SK-N-MC (cell line): ENCODE results near the gene PDZD7.

ENCODE experiments used
- DNase-seq: peaks from one replicate; pipeline ENCODE4 v3.0.0-alpha.2; 2011; ENCODE audit warnings: low read depth, low spot score
- H3K27ac ChIP-seq: fragments of 200-600 bp; sonication (generic); 2 replicates; pipeline ENCODE4 v1.5.1; 2016; ENCODE audit warnings: mixed run types
- H3K36me3 ChIP-seq: fragments of 200-600 bp; sonication (generic); 2 replicates; pipeline ENCODE4 v1.6.1; 2017; ENCODE audit warnings: antibody characterized with exemption, low read length, mixed read lengths; ENCODE audit not compliant: insufficient read depth
- H3K4me3 ChIP-seq: fragments of 200-600 bp; sonication (generic); 2 replicates; pipeline ENCODE4 v1.5.1; 2016
- H3K9ac ChIP-seq: fragments of 200-600 bp; sonication (generic); 2 replicates; pipeline ENCODE4 v1.8.0; 2017; ENCODE audit warnings: mixed run types, mixed read lengths; ENCODE audit not compliant: insufficient read length
- H3K9me3 ChIP-seq: fragments of 200-600 bp; sonication (generic); 2 replicates; pipeline ENCODE4 v1.6.1; 2017; ENCODE audit warnings: low read depth, mild to moderate bottlenecking, antibody characterized with exemption, low read length, moderate library complexity, mixed read lengths
- EZH2 ChIP-seq: fragments of 200-600 bp; sonication (generic); IDR thresholded peaks from one replicate; pipeline ENCODE4 v1.6.1; 2017; ENCODE audit warnings: antibody characterized with exemption
- FOXP2 ChIP-seq: optimal IDR thresholded peaks from 2 replicates; pipeline ENCODE3; 2011; ENCODE audit warnings: mild to moderate bottlenecking, moderate library complexity; ENCODE audit not compliant: insufficient read depth; ENCODE audit errors: extremely low read length, control extremely low read depth
- POLR2AphosphoS5 ChIP-seq: IDR thresholded peaks from 2 replicates; pipeline ENCODE4 v1.6.1; 2012; ENCODE audit warnings: mild to moderate bottlenecking, low read depth, low read length, borderline replicate concordance

Gene PDZD7

GRCh38 chr10:101019440-101019703 is 11.6 kb downstream of the PDZD7 start:
- Histone ChIP-seq H3K9me3 (no peaks in the 10 kb centered on the region), H3K4me3 (no peak overlapping the region), H3K36me3 (no peaks in the 10 kb centered on the region), H3K27ac (no peak overlapping the region), H3K9ac (no peak overlapping the region)
- TF ChIP-seq POLR2AphosphoS5 = no peak
- no peak for TF ChIP-seq FOXP2
- TF ChIP-seq EZH2 = no peak
- no peak for DNase-seq

GRCh38 chr10:101018600-101019439 is 12.1 kb downstream of the PDZD7 start:
- Histone ChIP-seq H3K36me3 (no peaks in the 10 kb centered on the region), H3K4me3 (no peak overlapping the region), H3K9ac (no peak overlapping the region), H3K27ac (no peak overlapping the region), H3K9me3 (no peaks in the 10 kb centered on the region)
- DNase-seq = no peak
- TF ChIP-seq FOXP2 = no peak
- no peak for TF ChIP-seq POLR2AphosphoS5
- TF ChIP-seq EZH2 = no peak

- no peak for DNase-seq
- Histone ChIP-seq H3K4me3 (no peak overlapping the region), H3K9ac (no peak overlapping the region), H3K36me3 (no peaks in the 10 kb centered on the region), H3K9me3 (no peaks in the 10 kb centered on the region), H3K27ac (no peak overlapping the region)
- TF ChIP-seq FOXP2 (no peak), EZH2 (no peak), POLR2AphosphoS5 (no peak)
These were observed 12.8 kb downstream of the PDZD7 start for GRCh38 chr10:101018118-101018599.

GRCh38 chr10:101016814-101017213 is 14.1 kb downstream of the PDZD7 start:
- no peak overlapping the region for H3K27ac ChIP-seq
- no peaks in the 10 kb centered on the region for H3K9me3 ChIP-seq
- H3K4me3 ChIP-seq = no peak overlapping the region
- H3K9ac ChIP-seq = no peak overlapping the region
- DNase-seq = no peak
- H3K36me3 ChIP-seq = no peaks in the 10 kb centered on the region
- TF ChIP-seq POLR2AphosphoS5 (no peak), EZH2 (no peak), FOXP2 (no peak)

GRCh38 chr10:101015582-101015973 is 15.4 kb downstream of the PDZD7 start:
- no peak overlapping the region for H3K27ac ChIP-seq
- no peaks in the 10 kb centered on the region for H3K9me3 ChIP-seq
- H3K9ac ChIP-seq = no peak overlapping the region
- H3K4me3 ChIP-seq = no peak overlapping the region
- H3K36me3 ChIP-seq = no peaks in the 10 kb centered on the region
- TF ChIP-seq POLR2AphosphoS5 = no peak
- no peak for TF ChIP-seq EZH2
- no peak for TF ChIP-seq FOXP2
- DNase-seq = no peak

GRCh38 chr10:101014966-101015581 is 15.9 kb downstream of the PDZD7 start:
- no peak for TF ChIP-seq POLR2AphosphoS5
- no peak for TF ChIP-seq EZH2
- no peak for TF ChIP-seq FOXP2
- Histone ChIP-seq H3K9ac (no peak overlapping the region), H3K27ac (no peak overlapping the region), H3K36me3 (no peaks in the 10 kb centered on the region), H3K9me3 (no peaks in the 10 kb centered on the region), H3K4me3 (no peak overlapping the region)
- no peak for DNase-seq

GRCh38 chr10:101014230-101014884 is 16.6 kb downstream of the PDZD7 start:
- TF ChIP-seq FOXP2 (no peak), EZH2 (no peak), POLR2AphosphoS5 (no peak)
- Histone ChIP-seq H3K9me3 (no peaks in the 10 kb centered on the region), H3K36me3 (no peaks in the 10 kb centered on the region), H3K4me3 (no peak overlapping the region), H3K9ac (no peak overlapping the region), H3K27ac (no peak overlapping the region)
- no peak for DNase-seq

GRCh38 chr10:101013365-101013825 is 17.5 kb downstream of the PDZD7 start:
- Histone ChIP-seq H3K9me3 (no peaks in the 10 kb centered on the region), H3K4me3 (no peak overlapping the region), H3K9ac (no peak overlapping the region), H3K27ac (no peak overlapping the region), H3K36me3 (no peaks in the 10 kb centered on the region)
- TF ChIP-seq FOXP2 (no peak), POLR2AphosphoS5 (no peak), EZH2 (no peak)
- no peak for DNase-seq
